Measurements from ENCODE around the gene TTC27.
"Not testable (repeated sequence)": the region's sequence is repeated elsewhere in the genome, so short reads cannot be mapped to it uniquely, and the experiment has no call there.

The TTC27 gene

DNA sequence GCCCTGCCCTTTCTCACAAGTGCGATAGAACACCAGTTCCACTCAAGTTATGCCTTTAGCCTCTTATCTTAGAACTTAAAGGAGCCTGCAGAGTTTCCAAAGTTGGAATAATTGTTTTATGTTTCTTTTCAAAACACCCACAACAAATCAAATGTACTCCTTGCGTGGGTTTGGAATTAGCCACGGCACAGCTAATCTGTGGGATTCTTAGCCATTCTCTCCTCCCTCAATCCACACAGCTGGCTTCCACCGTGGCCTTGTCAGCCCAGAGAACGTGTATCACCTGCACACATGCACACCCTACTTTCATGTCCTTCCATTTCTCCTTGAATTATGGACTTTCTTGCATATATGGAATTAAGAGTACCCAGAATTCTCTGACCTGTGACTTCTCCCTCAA is 183.8 kb downstream of the TTC27 start:
- DNase-seq, result no peak

DNA sequence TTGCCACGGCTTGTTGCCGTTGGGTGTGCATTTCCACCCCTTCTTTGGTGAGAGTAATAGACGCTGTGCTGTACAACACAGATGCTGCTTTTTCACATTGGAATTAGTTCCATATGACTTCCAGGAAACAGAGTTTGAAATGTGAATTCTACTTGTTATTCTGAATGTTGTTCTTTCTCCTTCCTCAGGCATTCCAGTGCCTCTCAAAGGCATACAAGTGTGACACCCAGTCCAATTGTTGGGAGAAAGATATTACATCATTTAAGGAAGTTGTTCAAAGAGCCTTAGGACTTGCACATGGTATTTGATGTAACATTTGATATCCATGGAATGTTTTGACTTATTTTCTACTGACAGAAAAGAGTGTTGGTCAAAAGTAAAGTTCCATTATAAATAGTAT is 184.5 kb downstream of the TTC27 start:
- peak; percentile 76 for DNase-seq

DNA sequence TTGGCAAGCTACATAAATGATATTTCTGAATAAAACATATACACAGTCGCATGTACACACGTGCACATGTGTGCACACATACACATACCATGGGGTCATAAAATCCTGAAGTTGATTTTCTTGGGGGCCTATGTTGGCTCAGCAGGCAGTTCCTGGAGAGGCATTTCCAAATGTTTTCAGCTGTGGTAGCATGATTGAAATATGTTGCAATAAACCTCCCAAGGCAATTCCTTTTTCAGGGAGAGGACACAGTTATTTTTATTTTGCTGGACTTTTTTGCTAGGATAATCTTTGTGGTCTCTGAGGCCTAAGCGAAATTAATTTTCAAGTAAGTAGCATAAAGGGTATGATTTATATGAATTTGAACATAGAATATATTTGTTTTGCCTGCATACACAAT is 192.2 kb downstream of the TTC27 start:
- DNase-seq, result no peak

DNA sequence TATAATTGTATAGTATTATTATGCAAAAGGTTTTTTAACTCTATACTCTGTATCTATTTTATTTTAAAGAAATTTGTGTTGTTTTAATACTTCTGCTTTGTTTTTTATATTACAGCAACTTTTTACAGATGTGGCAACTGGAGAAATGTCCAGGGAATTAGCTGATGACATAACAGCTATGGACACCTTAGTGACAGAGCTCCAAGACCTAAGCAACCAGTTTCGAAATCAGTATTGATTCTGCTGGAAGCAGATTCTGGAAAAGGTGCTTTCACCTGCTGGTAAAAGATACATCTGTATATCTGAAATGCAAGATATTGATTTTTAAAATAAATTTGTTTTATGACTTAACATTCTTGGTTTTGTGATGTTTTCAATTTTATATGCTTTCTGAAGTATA is 192.9 kb downstream of the TTC27 start:
- no peak for DNase-seq

DNA sequence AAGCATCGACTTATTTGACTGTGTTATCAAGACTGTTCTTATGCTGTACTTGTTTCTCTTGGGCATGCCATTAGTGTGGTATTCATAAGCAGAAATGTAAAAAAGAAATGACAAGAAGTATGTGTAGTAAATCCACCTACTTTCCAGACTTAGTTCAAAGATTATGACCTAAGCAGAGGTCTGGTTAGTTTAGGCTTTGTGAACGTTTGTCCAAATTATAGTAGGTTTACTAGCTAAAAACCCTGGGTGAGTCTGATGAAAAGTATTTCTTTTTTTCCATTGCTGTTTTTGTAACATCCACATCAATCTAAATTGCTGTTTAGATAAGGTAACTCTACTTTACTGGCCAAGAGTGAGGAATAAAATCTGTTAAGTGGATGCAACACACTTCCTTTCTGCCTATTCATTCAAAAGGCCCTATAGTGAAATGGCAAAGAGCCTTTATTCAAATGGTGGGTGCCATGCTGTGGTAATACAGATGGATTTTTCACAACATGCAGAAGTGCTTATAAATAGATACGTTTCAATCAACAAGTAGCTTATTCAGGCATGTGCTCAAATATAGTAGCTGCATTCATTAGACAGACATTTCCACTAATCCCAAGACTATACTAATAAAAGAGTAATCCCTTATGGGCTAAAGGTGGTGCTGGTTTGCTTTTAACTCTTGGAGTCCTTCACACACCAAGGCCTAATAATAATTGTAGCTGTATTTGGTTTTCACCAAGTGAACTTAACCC is 196.4 kb downstream of the TTC27 start:
- no peak for DNase-seq

DNA sequence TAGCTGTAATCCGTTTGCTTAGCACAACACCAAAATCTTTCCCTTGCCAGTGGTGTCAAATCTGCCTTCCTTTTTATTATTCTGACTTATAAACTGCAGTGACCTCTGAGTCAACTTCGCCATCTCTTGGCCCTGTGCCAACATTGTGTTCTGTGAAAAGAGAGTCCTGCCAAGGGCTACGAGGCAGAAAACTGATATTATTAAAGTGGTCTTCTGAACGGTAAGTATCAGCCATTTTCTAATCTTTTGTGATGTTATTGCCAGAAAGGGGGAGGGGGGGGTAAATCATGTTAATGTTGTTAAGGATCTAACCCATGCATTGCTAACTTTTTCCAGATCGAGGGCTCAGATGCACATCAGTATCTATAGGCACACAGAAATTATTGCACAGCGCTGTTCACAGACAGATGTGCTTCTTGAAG is 197.5 kb downstream of the TTC27 start:
- peak; percentile 52 for DNase-seq

DNA sequence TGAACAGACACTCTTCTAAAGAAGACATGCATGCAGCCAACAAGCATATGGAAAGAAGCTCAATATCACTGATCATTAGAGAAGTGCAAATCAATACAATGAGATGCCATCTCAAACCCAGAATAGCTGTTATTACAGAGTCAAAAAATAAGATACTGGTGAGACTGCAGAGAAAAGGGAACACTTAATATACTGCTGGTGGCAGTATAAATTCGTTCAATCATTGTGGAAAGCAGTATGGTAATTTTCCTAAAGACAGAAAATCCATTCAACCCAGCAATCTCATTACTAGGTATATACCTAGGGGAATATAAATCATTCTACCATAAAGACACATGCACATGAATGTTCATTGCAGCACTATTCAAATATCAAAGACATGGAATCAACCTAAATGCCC is 202.3 kb downstream of the TTC27 start:
- DNase-seq, result no peak

DNA sequence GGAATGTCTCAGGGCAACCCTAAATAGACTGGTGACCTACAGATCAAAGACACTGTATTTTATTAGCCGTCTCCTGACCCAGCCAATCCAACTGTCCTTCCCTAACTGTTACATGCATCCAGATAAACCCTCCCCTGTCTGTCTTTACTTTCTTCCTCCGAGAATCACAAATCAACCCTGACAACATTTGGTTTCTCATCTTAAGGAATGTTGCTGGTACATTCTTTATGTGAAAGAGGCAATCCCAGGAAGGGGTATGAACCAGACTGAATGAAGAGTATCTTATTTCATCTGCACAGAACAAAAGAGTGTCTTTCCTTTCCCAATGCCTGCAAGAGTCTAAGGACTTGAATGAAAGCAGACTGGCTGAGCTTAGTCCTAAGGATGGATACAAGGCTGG is 205.0 kb downstream of the TTC27 start:
- peak; percentile 81 for DNase-seq

DNA sequence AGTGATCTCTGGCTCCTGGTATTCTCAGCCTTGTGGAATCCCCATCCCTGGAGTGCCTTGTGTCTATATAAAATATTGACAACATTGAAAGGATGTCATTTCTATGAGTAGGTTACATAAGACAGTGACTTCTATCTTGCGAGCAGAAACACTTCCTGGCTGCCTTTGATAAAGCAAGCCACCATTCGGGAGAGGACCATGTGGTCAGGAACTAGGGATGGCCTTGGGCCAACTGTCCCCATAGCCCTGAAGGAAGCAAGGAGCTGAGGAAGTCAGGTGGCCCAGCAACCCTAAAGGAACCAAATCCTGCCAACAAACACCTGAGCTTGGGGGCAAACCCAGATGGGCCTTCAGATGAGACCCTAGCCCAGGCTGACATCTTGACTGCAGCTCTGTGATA is 205.9 kb downstream of the TTC27 start:
- no peak for DNase-seq

DNA sequence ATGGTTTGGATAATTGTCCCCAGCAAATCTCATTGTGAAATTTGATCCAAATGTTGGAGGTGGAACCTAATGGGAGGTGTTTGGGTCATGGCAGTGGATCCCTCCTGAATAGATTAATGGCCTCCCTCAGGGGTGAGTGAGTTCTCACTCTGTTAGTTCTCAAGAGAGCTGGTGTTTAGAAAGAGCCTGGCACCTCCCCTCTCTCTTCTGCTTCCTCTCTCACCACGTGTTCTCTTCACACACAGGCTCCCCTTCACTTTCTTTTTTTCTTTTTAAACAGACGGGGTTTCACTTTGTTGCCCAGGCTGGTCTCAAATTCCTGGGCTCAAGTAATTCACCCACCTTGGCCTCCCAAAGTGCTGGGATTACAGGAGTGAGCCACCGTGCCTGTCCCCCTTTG is 207.3 kb downstream of the TTC27 start:
- DNase-seq, result no peak

DNA sequence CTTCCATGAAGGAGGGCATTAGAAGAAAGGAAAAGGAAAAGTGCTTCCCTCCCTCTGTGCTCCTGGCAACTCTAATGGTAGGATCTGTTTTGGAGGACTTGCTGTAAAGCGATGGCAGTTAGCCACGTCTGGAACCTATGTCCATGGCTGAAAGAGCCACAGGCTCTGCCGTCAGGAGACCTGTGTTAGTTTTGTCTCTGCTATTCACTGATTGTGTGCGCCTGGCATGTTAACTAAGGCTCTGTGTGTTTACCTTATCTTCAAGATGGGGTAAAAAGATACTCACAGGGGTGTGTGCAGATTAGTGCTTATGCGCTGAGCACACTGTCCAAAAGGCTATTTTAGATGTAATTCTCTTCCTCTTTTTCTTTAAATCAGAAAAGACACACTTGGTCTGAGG is 209.1 kb downstream of the TTC27 start:
- no peak for DNase-seq

DNA sequence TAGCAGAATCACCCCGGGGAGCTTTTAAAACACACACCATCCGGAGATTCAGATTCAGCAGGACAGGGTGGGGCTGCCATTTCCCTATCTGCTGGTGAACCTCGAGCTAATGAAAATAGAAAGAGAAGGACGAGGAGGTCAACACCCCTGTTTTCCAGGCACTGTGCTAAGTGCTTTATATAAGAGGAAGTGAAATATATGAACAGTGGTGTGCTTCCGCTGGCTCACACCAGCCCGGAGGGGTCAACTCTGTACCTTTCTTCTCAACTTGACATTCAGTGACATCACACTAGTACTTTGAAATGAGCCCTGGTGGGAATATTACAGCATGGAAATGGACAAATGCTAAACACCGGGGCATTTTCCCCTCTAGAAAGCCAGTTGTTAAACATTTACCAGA is 210.6 kb downstream of the TTC27 start:
- DNase-seq, result no peak

DNA sequence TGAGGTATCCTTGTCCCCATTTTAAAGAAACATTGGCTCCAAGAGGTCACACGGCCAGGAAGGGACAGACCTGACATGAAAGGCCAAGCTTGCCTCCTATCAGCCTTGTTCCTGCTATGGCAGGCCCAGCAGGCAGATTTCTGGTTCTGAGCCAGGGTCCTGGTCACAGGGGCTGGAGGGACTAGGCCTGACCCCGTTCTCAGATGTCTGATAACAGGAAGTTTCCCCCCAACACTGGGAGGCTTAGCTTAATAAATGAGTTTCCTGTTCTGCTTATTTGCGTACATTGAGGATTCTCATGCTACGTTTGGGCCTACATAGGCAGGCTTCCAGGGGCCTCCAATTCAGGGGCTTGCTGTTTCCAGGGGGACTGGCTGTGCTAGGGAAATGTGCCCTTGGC is 211.1 kb downstream of the TTC27 start:
- no peak for DNase-seq

DNA sequence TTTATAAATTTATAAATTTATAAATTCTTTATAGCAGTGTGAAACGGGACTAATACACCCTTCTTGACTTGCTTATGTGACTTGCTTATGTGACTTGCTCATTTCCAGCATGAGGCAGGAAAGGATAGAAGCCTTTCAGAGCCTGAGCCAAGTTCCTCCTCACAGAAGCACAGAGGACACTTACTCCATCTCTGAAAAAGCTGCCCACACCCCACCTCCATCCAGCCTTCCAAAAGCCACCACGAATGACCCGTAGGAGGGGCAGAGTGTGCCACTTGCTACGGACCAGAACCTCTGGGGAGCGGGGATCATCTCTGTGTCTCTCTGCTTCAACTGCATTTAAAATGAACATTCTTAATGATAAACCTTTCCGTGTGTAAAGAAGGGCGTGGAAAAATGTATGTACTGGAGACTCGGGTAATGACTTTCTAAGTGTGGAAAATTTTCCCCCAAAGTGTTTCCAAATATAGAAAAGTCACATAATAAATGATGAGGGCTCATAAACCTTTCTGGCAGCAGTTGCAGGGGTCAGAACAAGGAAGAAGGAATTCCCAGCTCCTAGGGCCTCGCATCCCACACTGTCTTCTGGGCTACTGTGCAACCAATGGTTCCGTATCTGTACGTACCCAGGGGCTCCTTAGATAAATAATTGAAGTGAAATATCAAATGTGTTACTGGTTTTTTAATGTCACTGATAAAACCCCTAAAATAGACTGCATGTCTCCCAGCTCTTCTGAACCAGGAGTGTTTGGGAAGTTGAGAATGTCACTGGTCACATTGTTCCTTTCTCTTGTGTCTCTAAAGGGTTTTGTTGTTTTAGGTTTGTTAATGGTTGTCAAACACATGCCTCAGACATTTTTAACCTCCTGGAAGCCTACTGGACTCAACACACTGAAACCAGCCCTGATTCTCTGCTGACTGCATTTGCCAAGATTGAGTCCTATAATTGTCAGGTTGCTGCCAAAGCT is 214.4 kb downstream of the TTC27 start:
- DNase-seq, result no peak

DNA sequence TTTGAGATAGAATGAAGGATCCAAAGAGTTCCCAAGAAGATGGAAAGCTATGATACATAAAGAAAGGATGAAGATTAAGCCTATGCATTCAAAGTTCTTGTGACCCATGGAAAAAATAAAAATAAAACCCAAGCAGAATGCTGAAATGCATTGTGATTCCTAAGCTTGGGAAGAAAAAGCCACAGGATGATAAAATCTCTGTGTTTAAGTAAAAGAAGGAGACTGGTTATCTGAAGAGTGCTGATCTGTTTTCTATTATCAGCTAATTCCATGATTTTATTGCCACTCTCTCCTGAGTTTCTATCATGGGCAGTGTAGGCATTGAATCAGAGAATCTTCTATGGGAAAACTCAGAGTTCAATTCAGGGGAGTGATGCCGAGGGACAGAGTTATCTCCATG is 215.8 kb downstream of the TTC27 start:
- DNase-seq, result no peak

DNA sequence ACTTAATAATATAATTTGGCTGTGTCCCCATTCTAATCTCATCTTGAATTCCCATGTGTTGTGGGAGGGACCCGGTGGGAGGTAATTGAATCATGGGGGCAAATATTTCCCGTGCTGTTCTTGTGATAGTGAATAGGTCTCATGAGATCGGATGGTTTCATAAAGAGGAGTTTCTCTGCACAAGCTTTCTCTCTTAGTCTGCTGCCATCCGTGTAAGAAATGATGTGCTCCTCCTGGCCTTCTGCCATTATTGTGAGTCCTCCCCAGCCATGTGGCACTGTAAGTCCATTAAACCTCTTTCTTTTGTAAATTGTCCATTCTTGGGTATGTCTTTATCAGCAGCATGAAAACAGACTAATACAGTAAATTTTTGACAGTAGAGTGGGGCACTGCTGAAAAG is 216.4 kb downstream of the TTC27 start:
- no peak for DNase-seq

DNA sequence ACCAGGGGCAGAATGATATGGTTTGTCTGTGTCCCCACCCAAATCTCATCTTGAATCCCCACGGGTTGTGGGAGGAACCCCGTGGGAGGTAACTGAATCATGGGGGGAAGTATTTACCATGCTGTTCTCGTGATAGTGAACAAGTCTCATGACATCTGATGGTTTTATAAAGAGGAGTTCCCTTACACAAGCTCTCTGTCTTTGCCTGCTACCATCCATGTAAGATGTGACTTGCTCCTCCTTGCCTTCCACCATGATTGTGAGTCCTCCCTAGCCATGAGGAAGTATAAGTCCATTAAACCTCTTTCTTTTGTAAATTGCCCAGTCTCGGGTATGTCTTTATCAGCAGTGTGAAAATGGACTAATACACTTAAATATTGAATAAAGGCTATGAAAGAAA is 218.4 kb downstream of the TTC27 start:
- not testable (repeated sequence) for DNase-seq

DNA sequence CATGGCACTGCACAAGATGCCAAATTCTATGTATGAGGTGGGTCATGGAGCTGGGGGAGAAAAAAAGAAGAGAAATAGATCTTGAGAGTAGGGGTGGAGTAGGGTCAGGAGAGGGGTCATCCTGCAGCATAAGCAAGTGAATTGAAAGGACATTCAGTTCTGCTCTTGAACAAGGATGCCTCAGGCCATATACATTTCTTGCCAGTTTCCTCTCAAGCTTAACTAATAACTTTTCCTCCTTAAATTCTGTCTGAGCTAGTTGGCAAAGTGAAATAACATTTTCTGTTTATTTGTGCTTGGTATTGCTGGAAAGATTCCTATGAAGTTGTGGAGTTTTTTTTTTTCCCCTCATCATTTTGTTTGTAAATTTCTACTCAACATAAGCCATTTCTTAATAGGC is 219.9 kb downstream of the TTC27 start:
- no peak for DNase-seq

DNA sequence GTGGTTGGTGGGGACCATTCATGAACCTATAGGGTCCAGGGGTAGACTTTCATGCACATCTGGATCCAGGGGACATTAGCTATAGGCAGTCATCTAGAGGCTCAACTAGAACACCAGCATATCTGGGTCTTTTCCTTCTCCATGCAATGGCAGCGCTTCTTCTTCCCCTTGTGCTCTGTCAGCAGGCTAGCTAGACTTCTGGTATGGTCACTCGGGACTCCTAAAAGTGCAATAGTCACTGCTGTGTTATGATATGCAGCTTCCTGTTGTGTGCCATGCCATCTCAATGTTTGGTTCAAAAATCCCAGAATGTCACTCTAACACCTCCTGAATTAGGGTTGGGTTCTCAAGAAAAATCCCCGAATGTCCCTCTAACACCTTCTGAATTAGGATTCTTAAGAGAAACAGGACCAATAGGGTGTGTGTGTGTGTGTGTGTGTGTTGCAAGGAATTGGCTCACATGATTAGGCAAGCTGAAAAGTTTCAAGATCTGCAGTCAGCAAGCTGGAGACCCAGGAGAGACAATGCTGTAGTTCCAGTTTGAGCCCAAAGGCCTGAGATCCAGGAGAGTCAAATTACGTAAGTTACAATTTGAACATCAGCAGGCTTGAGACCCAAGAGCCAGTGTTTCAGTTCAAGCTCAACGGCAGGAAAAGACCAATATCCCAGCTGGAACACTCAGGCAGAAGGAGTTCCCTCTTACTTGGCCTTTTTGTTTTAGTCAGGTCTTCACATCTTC is 221.8 kb downstream of the TTC27 start:
- no peak for DNase-seq

DNA sequence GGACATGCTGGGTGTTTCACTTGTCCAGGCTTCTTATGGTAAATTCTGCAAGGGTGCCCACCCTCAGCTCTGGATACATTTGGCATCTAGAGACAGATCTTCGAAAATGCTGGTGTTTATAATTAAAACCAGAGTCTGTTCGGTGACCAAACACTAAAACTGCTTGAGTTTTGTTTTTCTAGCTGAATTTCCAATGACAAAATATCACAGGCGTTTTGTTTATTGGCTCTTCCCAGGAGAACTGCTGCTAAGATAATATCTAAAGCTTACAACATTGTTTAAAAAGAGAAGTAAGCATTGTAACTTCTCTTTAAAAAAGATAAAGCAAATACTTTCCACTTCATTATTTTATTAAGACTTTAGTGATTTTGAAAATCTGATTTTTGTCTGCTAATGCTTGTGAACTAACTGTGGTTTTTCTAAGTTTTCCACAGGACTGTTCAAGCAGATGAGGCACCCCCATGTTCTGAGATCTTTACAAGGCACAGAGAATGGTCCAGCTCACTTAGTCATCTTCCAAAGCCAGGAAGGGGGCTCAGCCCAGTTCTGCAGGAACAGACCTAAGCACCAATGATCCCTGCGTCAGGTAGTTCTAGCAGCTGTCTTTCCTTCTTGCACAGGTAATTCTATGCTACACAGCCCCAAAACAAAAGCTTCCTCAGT is 224.1 kb downstream of the TTC27 start:
- peak; percentile 26 for DNase-seq

DNA sequence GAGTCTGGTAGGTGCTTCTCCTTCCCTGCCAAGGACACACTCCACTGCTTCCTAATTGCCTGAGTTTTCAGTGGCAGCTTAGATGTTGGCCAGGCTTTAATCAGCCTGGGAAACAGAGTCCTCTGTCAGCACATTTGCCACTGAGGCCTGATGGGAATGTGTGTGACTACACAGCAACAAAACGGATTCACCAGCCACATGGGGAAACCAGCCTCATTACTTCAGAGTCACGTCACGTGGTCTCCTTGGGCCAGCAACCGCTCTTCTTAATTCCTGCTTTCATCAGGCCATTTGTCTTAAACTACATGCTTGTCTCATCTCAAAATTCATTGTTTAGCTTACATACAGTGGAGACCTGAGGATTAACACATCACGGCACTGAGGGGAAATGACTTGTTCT is 225.0 kb downstream of the TTC27 start:
- peak; percentile 36 for DNase-seq

DNA sequence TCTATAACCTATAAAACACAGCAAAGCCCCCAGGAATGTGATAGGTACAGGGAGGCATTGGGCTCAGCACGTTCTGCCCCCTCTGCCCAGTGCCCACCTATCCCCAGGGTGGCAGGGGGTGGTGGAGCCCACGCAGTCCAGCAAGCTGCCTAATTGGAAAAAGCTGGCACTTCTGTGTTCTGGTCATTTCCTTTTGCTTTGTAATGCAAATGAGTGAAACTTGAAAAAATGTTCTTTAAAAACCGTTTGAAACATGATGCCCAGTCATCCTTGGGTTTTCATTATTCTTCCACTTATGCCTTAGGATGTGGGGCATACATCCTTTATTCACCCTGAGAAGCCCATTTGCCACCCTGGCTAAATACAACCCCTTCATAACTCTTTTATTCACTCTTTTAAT is 229.0 kb downstream of the TTC27 start:
- no peak for DNase-seq

DNA sequence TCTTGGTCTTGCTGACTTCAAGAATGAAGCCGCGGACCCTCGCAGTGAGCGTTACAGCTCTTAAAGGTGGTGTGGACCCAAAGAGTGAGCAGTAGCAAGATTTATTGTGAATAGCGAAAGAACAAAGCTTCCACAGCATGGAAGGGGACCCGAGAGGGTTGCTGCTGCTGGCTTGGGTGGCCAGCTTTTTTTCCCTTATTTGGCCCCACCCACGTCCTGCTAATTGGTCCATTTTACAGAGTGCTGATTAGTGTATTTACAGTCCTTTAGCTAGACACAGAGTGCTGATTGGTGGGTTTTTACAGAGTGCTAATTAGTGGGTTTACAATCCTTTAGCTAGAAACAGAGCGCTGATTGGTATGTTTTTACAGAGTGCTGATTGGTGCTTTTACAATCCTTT is 230.9 kb downstream of the TTC27 start:
- DNase-seq, result no peak

All from fibroblast of skin of back (primary cell).